Measurements from ENCODE around the gene PKD2L1. TPM values are rescaled to one million over a fixed set of nuclear protein-coding genes. Genes with fewer than 3 reads are reported as not detected.

PKD2L1 gene
- total RNA-seq, 4 donors from 2014 or later: 0.42 TPM; not detected in 3

DNA sequence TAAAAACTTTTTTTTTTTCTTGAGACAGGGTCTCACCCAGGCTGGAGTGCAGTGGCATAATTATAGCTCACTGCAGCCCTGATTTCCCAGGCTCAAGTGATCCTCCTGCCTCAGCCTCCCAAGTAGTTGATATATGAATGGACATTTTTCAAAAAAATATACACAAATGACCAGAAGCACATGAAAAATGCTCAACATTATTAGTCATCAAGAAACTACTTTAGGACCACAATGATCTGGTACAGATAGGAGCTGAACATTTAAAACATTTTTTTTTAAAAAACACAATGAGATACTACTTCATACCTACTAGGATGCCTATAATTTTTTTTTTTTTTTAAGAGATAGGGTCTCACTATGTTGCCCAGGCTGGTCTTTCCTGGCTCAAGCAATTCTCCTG lies 38.7 kb upstream of the PKD2L1 start:
- Histone ChIP-seq H3K27ac (peak overlapping the region in 2 of 4 donors; percentile 94 to 99), H3K36me3 (no peaks in the 10 kb centered on the region), H3K4me1 (peaks cover 0 to 57% (median 37%) of the 10 kb centered on the region in 4 donors), H3K9me3 (no peaks in the 10 kb centered on the region), H3K4me3 (no peak overlapping the region), H3K27me3 (no peaks in the 10 kb centered on the region)
- no peak for DNase-seq (ENCODE audit: low spot score in 2 of 2)
- TF ChIP-seq CTCF (IDR thresholded peaks at IDR 0.05): no peak
- TF ChIP-seq EP300 (IDR thresholded peaks at IDR 0.05): no peak
- TF ChIP-seq POLR2A (IDR thresholded peaks at IDR 0.05): no peak

DNA sequence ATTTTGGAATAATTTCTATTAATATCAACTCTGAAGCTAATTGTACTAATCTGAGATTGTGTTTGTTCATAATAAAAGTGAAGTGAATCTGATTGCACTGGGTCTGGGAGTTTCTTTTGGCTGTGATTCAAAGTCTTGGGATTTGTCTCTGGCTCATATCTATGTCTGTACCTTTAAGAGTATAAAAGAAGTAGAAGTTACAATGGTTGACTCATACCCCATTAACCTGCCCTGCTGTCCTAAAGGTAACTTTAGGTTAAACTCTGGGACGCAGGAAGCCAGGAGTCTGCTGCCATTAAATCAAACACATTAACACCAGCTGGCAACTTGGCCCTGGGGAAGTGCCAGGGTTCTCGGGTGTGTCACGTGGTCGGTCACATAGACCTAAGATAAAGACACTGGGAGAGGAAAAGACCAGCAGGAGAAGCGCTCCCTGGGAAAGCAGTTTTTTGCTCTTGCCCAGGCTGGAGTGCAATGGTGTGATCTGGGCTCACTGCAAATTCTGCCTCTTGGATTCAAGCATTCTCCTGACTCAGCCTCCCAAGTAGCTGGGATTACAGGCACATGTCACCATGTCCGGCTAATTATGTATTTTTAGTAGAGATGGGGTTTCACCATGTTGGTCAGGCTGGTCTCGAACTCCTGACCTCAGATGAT lies 34.8 kb upstream of the PKD2L1 start:
- Histone ChIP-seq H3K27me3 (no peaks in the 10 kb centered on the region), H3K27ac (peak overlapping the region in 3 of 4 donors; percentile 41 to 83 (median 41)), H3K4me3 (no peak overlapping the region), H3K36me3 (peaks cover 0 to 13% (median 0%) of the 10 kb centered on the region in 3 donors), H3K4me1 (peaks cover 0 to 44% (median 18%) of the 10 kb centered on the region in 4 donors), H3K9me3 (no peaks in the 10 kb centered on the region)
- peak in 1 of 2 donors; percentile 29 for TF ChIP-seq EP300 (IDR thresholded peaks at IDR 0.05)
- TF ChIP-seq CTCF (IDR thresholded peaks at IDR 0.05): no peak
- TF ChIP-seq POLR2A (IDR thresholded peaks at IDR 0.05): no peak
- peak in 1 of 2 donors; percentile 69 for DNase-seq (ENCODE audit: low spot score in 2 of 2)
- WGBS, 2 donors: 50 to 66% methylated on average over 7 of the region's 7 CpGs

DNA sequence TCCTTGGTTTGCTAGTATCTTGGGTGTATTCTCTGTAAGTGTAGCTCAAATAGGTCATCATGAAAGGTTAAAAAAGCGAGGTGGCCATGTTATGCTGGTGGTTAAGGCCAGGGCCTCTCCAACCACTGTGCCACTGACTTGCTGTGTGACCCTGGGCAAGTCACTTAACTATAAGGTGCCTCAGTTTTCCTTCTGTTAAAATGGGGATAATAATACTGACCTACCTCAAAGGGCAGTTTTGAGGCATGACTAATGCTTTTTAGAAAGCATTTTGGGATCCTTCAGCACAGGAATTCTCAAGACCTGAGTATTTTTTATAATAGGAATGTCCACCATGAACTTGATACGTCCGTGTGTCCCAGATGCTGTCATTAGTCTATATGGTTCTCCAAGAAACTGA lies 34.1 kb upstream of the PKD2L1 start:
- peaks cover 0 to 44% (median 20%) of the 10 kb centered on the region in 4 donors for H3K4me1 ChIP-seq
- H3K4me3 ChIP-seq: no peak overlapping the region
- no peaks in the 10 kb centered on the region for H3K9me3 ChIP-seq
- H3K27me3 ChIP-seq: no peaks in the 10 kb centered on the region
- WGBS, 2 donors: 78 to 83% methylated on average over 3 of the region's 3 CpGs
- no peak for TF ChIP-seq EP300 (IDR thresholded peaks at IDR 0.05)
- no peak for TF ChIP-seq POLR2A (IDR thresholded peaks at IDR 0.05)
- no peak for TF ChIP-seq CTCF (IDR thresholded peaks at IDR 0.05)
- peak overlapping the region in 1 of 4 donors; percentile 83 for H3K27ac ChIP-seq
- DNase-seq (ENCODE audit: low spot score in 2 of 2): no peak
- peaks cover 0 to 15% (median 0%) of the 10 kb centered on the region in 3 donors for H3K36me3 ChIP-seq

- H3K36me3 ChIP-seq: peaks cover 0 to 18% (median 0%) of the 10 kb centered on the region in 3 donors
- no peak for TF ChIP-seq POLR2A (IDR thresholded peaks at IDR 0.05)
- TF ChIP-seq EP300 (IDR thresholded peaks at IDR 0.05): no peak
- no peak for TF ChIP-seq CTCF (IDR thresholded peaks at IDR 0.05)
- DNase-seq (ENCODE audit: low spot score in 2 of 2): no peak
- H3K4me1 ChIP-seq: peaks cover 0 to 47% (median 20%) of the 10 kb centered on the region in 4 donors
- no peaks in the 10 kb centered on the region for H3K27me3 ChIP-seq
- no peaks in the 10 kb centered on the region for H3K9me3 ChIP-seq
- 44 to 58% methylated on average over 6 of the region's 6 CpGs for WGBS, 2 donors
- peak overlapping the region in 2 of 4 donors; percentile 54 to 83 for H3K27ac ChIP-seq
- no peak overlapping the region for H3K4me3 ChIP-seq
Measured at GRCh38 chr10:100362570-100363496, 32.8 kb upstream of the PKD2L1 start.
